K562 (cell line): ENCODE data around the gene IGSF21. TPM values are rescaled to one million over a fixed set of nuclear protein-coding genes. Genes with fewer than 3 reads are reported as not detected.

Experiments
- ATAC-seq: fragments of 200-7000 bp; cut with Tn5 transposase; 3 replicates; pipeline ENCODE4 v1.9.1; 2020; ENCODE audit warnings: moderate library complexity
- BruUV-seq: library from RNA; stranded (reverse); fragments of 400-500 nt; replicated peaks from 2 replicates; lab custom pipeline; 2021; lab: Mats Ljungman, UMichigan
- CTCF ChIA-PET: fragments of 300-600 bp; formaldehyde crosslinking; extraction: SDS; loops from one replicate; lab custom pipeline; 2021; ENCODE audit warnings: low intra/inter-chr PET ratio; lab: Yijun Ruan, JAX
- POLR2A ChIA-PET: fragments of 300-600, 350-650 bp; sonication (Branson Sonifier 250); formaldehyde crosslinking; extraction: SDS; loops from one replicate; lab custom pipeline; 2021; ENCODE audit warnings: antibody characterized with exemption, inconsistent platforms; lab: Yijun Ruan, JAX
- DNase-seq, 4 experiments: peaks; one replicate each; pipeline versions ENCODE4 v3.0.0 to v3.0.0-alpha.2; 2011 to 2018; ENCODE audit warnings: low spot score in 3 of 4, mixed read lengths in 3 of 4; ENCODE audit errors: extremely low read depth in 1 of 4
- FAIRE-seq: peaks from 2 replicates; lab custom pipeline; 2011; peaks lifted over from hg19 to GRCh38; lab: Jason Lieb, UNC
- H2AFZ ChIP-seq: 2 replicates; pipeline ENCODE4 v1.6.0; 2011; ENCODE audit warnings: low read depth, low read length, control low read depth, inconsistent platforms
- H3K27ac ChIP-seq: fragments of 200-600 bp; 3 replicates; pipeline ENCODE4 v1.8.0; 2011; ENCODE audit warnings: low read depth, mild to moderate bottlenecking, control low read depth, inconsistent platforms, low read length, moderate library complexity, mixed read lengths; ENCODE audit errors: extremely low read depth
- H3K27me3 ChIP-seq, 2 experiments: fragments of 300-600 bp in 1 of 2; 2 replicates in 1 of 2; 3 replicates in 1 of 2; pipeline versions ENCODE4 v1.6.0 to v1.8.0; 2011; ENCODE audit warnings: inconsistent platforms in 2 of 2, low read length in 2 of 2, mild to moderate bottlenecking in 1 of 2, mixed read lengths in 1 of 2, moderate library complexity in 1 of 2; ENCODE audit not compliant: control insufficient read depth in 2 of 2, insufficient read depth in 2 of 2
- H3K36me3 ChIP-seq: fragments of 300-600 bp; 3 replicates; pipeline ENCODE4 v1.8.0; 2011; ENCODE audit warnings: mild to moderate bottlenecking, low read length, inconsistent platforms; ENCODE audit not compliant: control insufficient read depth, insufficient read depth
- H3K4me1 ChIP-seq, 2 experiments: fragments of 200-600 bp in 1 of 2; replicated peaks in 1 of 2; 2 replicates in 1 of 2; 3 replicates in 1 of 2; pipeline versions ENCODE4 v1.5.1 to v1.8.0; 2011; ENCODE audit warnings: inconsistent platforms in 2 of 2, low read length in 2 of 2, mild to moderate bottlenecking in 1 of 2, mixed read lengths in 1 of 2, moderate library complexity in 1 of 2; ENCODE audit not compliant: control insufficient read depth in 2 of 2, insufficient read depth in 2 of 2
- H3K4me2 ChIP-seq: 2 replicates; pipeline ENCODE4 v1.6.1; 2011; ENCODE audit warnings: low read length, control low read depth, inconsistent platforms, mixed read lengths; ENCODE audit not compliant: insufficient read depth
- H3K4me3 ChIP-seq: fragments of 200-600 bp; sonication (generic), shearing (Covaris generic); 2 replicates; pipeline ENCODE4 v1.5.1; 2016; ENCODE audit warnings: control low read depth, inconsistent platforms
- H3K79me2 ChIP-seq: fragments of 200-600 bp; 3 replicates; pipeline ENCODE4 v1.8.0; 2011; ENCODE audit warnings: low read length, inconsistent platforms; ENCODE audit not compliant: control insufficient read depth, insufficient read depth
- H3K9ac ChIP-seq, 2 experiments: 2 replicates each; pipeline versions ENCODE4 v1.6.0 to v1.6.1; 2011; ENCODE audit warnings: low read depth in 2 of 2, low read length in 2 of 2, control low read depth in 1 of 2, inconsistent platforms in 1 of 2, mild to moderate bottlenecking in 1 of 2, mixed read lengths in 1 of 2; ENCODE audit not compliant: insufficient read depth in 1 of 2
- H3K9me1 ChIP-seq: one replicate; pipeline ENCODE4 v1.6.0; 2011; ENCODE audit warnings: inconsistent platforms, mild to moderate bottlenecking, low read length, moderate library complexity; ENCODE audit not compliant: control insufficient read depth, insufficient read depth
- H3K9me3 ChIP-seq: replicated peaks from 2 replicates; pipeline ENCODE4 v1.5.1; 2011; ENCODE audit warnings: low read depth, low read length, inconsistent platforms; ENCODE audit not compliant: control insufficient read depth, insufficient read depth
- H4K20me1 ChIP-seq: replicated peaks from 2 replicates; pipeline ENCODE4 v1.6.1; 2011; ENCODE audit warnings: low read length, inconsistent platforms, mixed read lengths; ENCODE audit not compliant: control insufficient read depth, insufficient read depth
- ATF7 ChIP-seq: fragments of 450-650 bp; IDR thresholded peaks from 2 replicates; pipeline ENCODE4 v1.7.1; 2014; ENCODE audit warnings: mild to moderate bottlenecking, moderate library complexity
- BRD9 ChIP-seq: fragments of 450-650 bp; IDR thresholded peaks from 2 replicates; pipeline ENCODE4 v1.6.1; 2018; ENCODE audit warnings: low read depth; ENCODE audit not compliant: partially characterized antibody
- CHD1 ChIP-seq: fragments of 200-600 bp; sonication (generic); IDR thresholded peaks from one replicate; pipeline ENCODE4 v1.6.1; 2012; ENCODE audit warnings: mild to moderate bottlenecking, moderate library complexity, low read length, inconsistent platforms
- GABPA ChIP-seq: fragments of 200-800 bp; sonication (Bioruptor generic); conservative IDR thresholded peaks from 2 replicates; pipeline ENCODE4 v1.6.1; 2016; ENCODE audit warnings: low read depth, missing genetic modification characterization, missing compliant biosample characterization
- GATAD2A ChIP-seq: fragments of 450-650 bp; IDR thresholded peaks from 2 replicates; pipeline ENCODE4 v1.6.1; 2017
- GTF2E2 ChIP-seq: fragments of 200-800 bp; sonication (Bioruptor generic); IDR thresholded peaks from 2 replicates; pipeline ENCODE4 v1.6.1; 2016; ENCODE audit warnings: missing genetic modification characterization, missing compliant biosample characterization
- HDAC3 ChIP-seq: fragments of 450-650 bp; IDR thresholded peaks from 2 replicates; pipeline ENCODE4 v1.6.1; 2018; ENCODE audit warnings: borderline replicate concordance, mild to moderate bottlenecking, moderate library complexity; ENCODE audit not compliant: partially characterized antibody
- HNRNPUL1 ChIP-seq: fragments of 200-400 bp; formaldehyde crosslinking; IDR thresholded peaks from 2 replicates; pipeline ENCODE4 v1.6.1; 2017; ENCODE audit warnings: low read length
- NFIX ChIP-seq: fragments of 250-450 bp; sonication (Bioruptor Pico); IDR thresholded peaks from 2 replicates; pipeline ENCODE4 v1.4.0; 2020; ENCODE audit warnings: low read depth, mild to moderate bottlenecking, moderate library complexity
- NFXL1 ChIP-seq: fragments of 450-650 bp; formaldehyde crosslinking; IDR thresholded peaks from 2 replicates; pipeline ENCODE4 v1.4.0; 2021; ENCODE audit warnings: mild to moderate bottlenecking
- NR0B1 ChIP-seq: fragments of 450-650 bp; IDR thresholded peaks from one replicate; pipeline ENCODE4 v1.6.1; 2018; ENCODE audit warnings: mild to moderate bottlenecking, moderate library complexity; ENCODE audit not compliant: partially characterized antibody
- SIX5 ChIP-seq, 2 experiments: IDR thresholded peaks; 2 replicates each; pipeline ENCODE4 v1.6.1; 2011; ENCODE audit warnings: low read length in 2 of 2, borderline replicate concordance in 1 of 2, low read depth in 1 of 2, mild to moderate bottlenecking in 1 of 2, moderate library complexity in 1 of 2; ENCODE audit not compliant: insufficient read depth in 1 of 2
- SMAD3 ChIP-seq: fragments of 450-650 bp; formaldehyde crosslinking; conservative IDR thresholded peaks from 2 replicates; pipeline ENCODE4 v1.4.0; 2020; ENCODE audit warnings: mild to moderate bottlenecking
- SOX6 ChIP-seq: fragments of 450-650 bp; IDR thresholded peaks from 2 replicates; pipeline ENCODE4 v1.6.1; 2014; ENCODE audit warnings: mild to moderate bottlenecking
- TAL1 ChIP-seq: fragments of 450-650 bp; IDR thresholded peaks from 2 replicates; pipeline ENCODE4 v1.6.1; 2016; ENCODE audit warnings: mild to moderate bottlenecking
- THRB ChIP-seq: fragments of 450-650 bp; formaldehyde crosslinking; conservative IDR thresholded peaks from 2 replicates; pipeline ENCODE4 v1.4.0; 2022; ENCODE audit warnings: mild to moderate bottlenecking, missing genetic modification characterization
- TRIM28 ChIP-seq: fragments of 450-650 bp; IDR thresholded peaks from 2 replicates; pipeline ENCODE4 v1.6.1; 2017
- ZNF140 ChIP-seq: fragments of 250-450 bp; sonication (Bioruptor Pico); IDR thresholded peaks from 2 replicates; pipeline ENCODE4 v1.8.0; 2021; ENCODE audit warnings: moderate library complexity, mild to moderate bottlenecking, inconsistent platforms
- ZNF232 ChIP-seq: sonication (generic); formaldehyde crosslinking; IDR thresholded peaks from 2 replicates; pipeline ENCODE4 v1.8.0; 2022; ENCODE audit warnings: mild to moderate bottlenecking, missing genetic modification reagents
- ZNF780A ChIP-seq: fragments of 250-450 bp; sonication (Bioruptor Pico); IDR thresholded peaks from 2 replicates; pipeline ENCODE4 v1.5.0; 2021; ENCODE audit warnings: mild to moderate bottlenecking
- ZNF830 ChIP-seq: fragments of 250-450 bp; sonication (Bioruptor Pico); IDR thresholded peaks from 2 replicates; pipeline ENCODE4 v1.5.0; 2021; ENCODE audit warnings: mild to moderate bottlenecking
- WGBS: fragments of 100-300 bp; shearing (Covaris generic); methylation state at CpG from one replicate; pipeline ENCODE4 v1.1.6; 2016; ENCODE audit warnings: low coverage, mixed read lengths; ENCODE audit not compliant: insufficient coverage; ENCODE audit errors: missing lambda C conversion rate; 5-methylcytosine and 5-hydroxymethylcytosine counted together
- in situ Hi-C: fragments of 300-500 bp; cut with MboI; formaldehyde crosslinking; loops from 4 replicates; pipeline ENCODE4 v1.15.0; 2018; ENCODE audit warnings: inconsistent platforms, mixed read lengths
- intact Hi-C: fragments of 100-400 bp; cut with micrococcal nuclease; formaldehyde crosslinking; loops from 2 replicates; pipeline ENCODE4 v1.14.2; 2022
- polyA plus RNA-seq, 8 experiments: library from polyadenylated mRNA; depleted of rRNA in 4 of 8; stranded (reverse) in 5 of 8; unstranded in 3 of 8; fragments of >200 nt; fragmentation: Nextera tagmentation in 2 of 8; fragmentation: Illumina TruSeq in 1 of 8; extraction: Ambion mirVana in 2 of 8; extraction: Trizol in 1 of 8; gene quantifications; 2 replicates each; pipeline versions ENCODE4 v1.2.1 to v1.2.3, GENCODE V29; 2011 to 2014; ENCODE audit warnings: inconsistent platforms in 1 of 8, missing spikeins in 1 of 8
- total RNA-seq, 7 experiments: library from RNA; depleted of rRNA in 6 of 7; stranded (reverse); fragments of >200 nt in 6 of 7; fragmentation: Illumina TruSeq in 2 of 7; extraction: Trizol in 2 of 7; gene quantifications; 2 replicates each; pipeline versions ENCODE4 v1.2.1 to v1.2.3, GENCODE V29; 2011 to 2021; ENCODE audit warnings: low replicate concordance in 1 of 7

The IGSF21 gene
- total and polyA plus RNA-seq, 9 of the 15 experiments (the other 6 are each of a cell fraction or from before 2014, with no cell fraction given) = not detected

- TF ChIP-seq THRB = no peak
- no peak for TF ChIP-seq SOX6
Observed at GRCh38 chr1:18363436-18363835, 255.8 kb downstream of the IGSF21 start (continued).

GRCh38 chr1:18365099-18365705 is 257.6 kb downstream of the IGSF21 start:
- H3K4me3 ChIP-seq = no peak overlapping the region
- H2AFZ ChIP-seq = no peak overlapping the region
- DNase-seq (peak in 3 of 4 experiments; percentile 13 to 20 (median 18)), ATAC-seq (peak; percentile 56; the same call in 2 of the 3 replicates), FAIRE-seq (no peak)
- H3K27me3 ChIP-seq = peaks cover 0 to 36% of the 10 kb centered on the region in 2 experiments; a peak in 3 of 5 replicates
- intact Hi-C loops (no loop called here), in situ Hi-C loops (no loop called here)
- ChIA-PET CTCF (no interaction called here), POLR2A (interaction anchor here (0.6 kb wide), 1 partner anchor 17 kb away, joined by 3 read pairs; no protein-coding TSS in a partner anchor)
- H4K20me1 ChIP-seq = peaks cover 5% of the 10 kb centered on the region; the same call in 1 of the 2 replicates
- H3K4me1 ChIP-seq = peaks cover 0 to 5% of the 10 kb centered on the region in 2 experiments; a peak in 1 of 5 replicates
- 4% methylated on average over 31 of the region's 31 CpGs for WGBS
- no peak overlapping the region for H3K4me2 ChIP-seq
- no peaks in the 10 kb centered on the region; the same call in 1 of the 2 replicates for H3K9me3 ChIP-seq
- H3K79me2 ChIP-seq = no peaks in the 10 kb centered on the region
- H3K27ac ChIP-seq = no peak overlapping the region
- H3K36me3 ChIP-seq = no peaks in the 10 kb centered on the region
- H3K9ac ChIP-seq = no peak overlapping the region
- BruUV-seq = no TSS peak
- H3K9me1 ChIP-seq = no peaks in the 10 kb centered on the region
- TF ChIP-seq SIX5 (IDR thresholded peaks at IDR 0.05; ENCODE audit: borderline replicate concordance in 1 of 2, insufficient read depth in 1 of 2, low read depth in 1 of 2, low read length in 2 of 2) = no peak
- no peak for TF ChIP-seq NFIX (CRISPR knock-in tag)
- TF ChIP-seq GATAD2A = no peak
- no peak for TF ChIP-seq HNRNPUL1
- TF ChIP-seq SMAD3 (CRISPR knock-in tag) = no peak
- no peak for TF ChIP-seq ATF7
- no peak for TF ChIP-seq NR0B1
- TF ChIP-seq GABPA (tag) = no peak
- TF ChIP-seq GTF2E2 (tag) = no peak
- no peak for TF ChIP-seq HDAC3
- no peak for TF ChIP-seq CHD1
- no peak for TF ChIP-seq TRIM28
- TF ChIP-seq ZNF830 (CRISPR knock-in tag) = no peak
- TF ChIP-seq BRD9 = no peak
- no peak for TF ChIP-seq NFXL1 (CRISPR knock-in tag)
- TF ChIP-seq ZNF140 (CRISPR knock-in tag) = no peak
- TF ChIP-seq ZNF780A (CRISPR knock-in tag) = no peak
- peak; percentile 11; the same call in 1 of the 2 replicates for TF ChIP-seq TAL1
- no peak for TF ChIP-seq ZNF232
